ENCODE data around the gene ELAPOR1.

GRCh38 chr1:109104364-109105151 is 9.4 kb upstream of the ELAPOR1 start:
- no peak for TF ChIP-seq EZH2 (IDR thresholded peaks at IDR 0.05; ENCODE audit: insufficient read depth, poor library complexity, severe bottlenecking)
- TF ChIP-seq EZH2phosphoT487 (IDR thresholded peaks at IDR 0.05; ENCODE audit: insufficient read depth, low read depth): no peak
